ENCODE data around the gene PKMYT1. TPM values are rescaled to one million over a fixed set of nuclear protein-coding genes. Genes with fewer than 3 reads are reported as not detected.

The PKMYT1 gene
- total RNA-seq, 1 donor from 2014 or later = 1.2 TPM

Small RNA genes lying within 50 kb of the gene (small RNA-seq; reads per million reads assigned to genes)
- not detected for gene LINC00514

Other genes with a start within 250 kb of the PKMYT1 start
- 40.8 TPM for gene SRRM2, start 227.8 kb downstream of the PKMYT1 start, total RNA-seq
- 128 TPM for gene ELOB, start 203.2 kb downstream of the PKMYT1 start, total RNA-seq
- not detected for gene PRSS33, start 192.9 kb downstream of the PKMYT1 start, total RNA-seq
- not detected for gene PRSS41, start 182.0 kb downstream of the PKMYT1 start, total RNA-seq
- gene PRSS21, start 163.2 kb downstream of the PKMYT1 start, total RNA-seq = not detected
- gene ZG16B, start 150.1 kb downstream of the PKMYT1 start, total RNA-seq = not detected
- not detected for gene PRSS22, start 122.3 kb downstream of the PKMYT1 start, total RNA-seq
- gene FLYWCH2, start 97.2 kb downstream of the PKMYT1 start, total RNA-seq = 46.5 TPM
- 22.8 TPM for gene FLYWCH1, start 68.5 kb downstream of the PKMYT1 start, total RNA-seq
- not detected for gene KREMEN2, start 16.2 kb downstream of the PKMYT1 start, total RNA-seq
- gene PAQR4, start 11.1 kb downstream of the PKMYT1 start, total RNA-seq = 18.3 TPM
- not detected for gene CLDN9, start 32.5 kb upstream of the PKMYT1 start, total RNA-seq
- 0.41 TPM for gene CLDN6, start 37.7 kb upstream of the PKMYT1 start, total RNA-seq
- 0.82 TPM for gene TNFRSF12A, start 39.9 kb upstream of the PKMYT1 start, total RNA-seq
- gene HCFC1R1, start 43.5 kb upstream of the PKMYT1 start, total RNA-seq = 15.5 TPM
- 6.1 TPM for gene THOC6, start 43.6 kb upstream of the PKMYT1 start, total RNA-seq
- not detected for gene BICDL2, start 56.5 kb upstream of the PKMYT1 start, total RNA-seq
- 0.41 TPM for gene MMP25, start 66.1 kb upstream of the PKMYT1 start, total RNA-seq
- 0.82 TPM for gene IL32, start 85.2 kb upstream of the PKMYT1 start, total RNA-seq
- gene ZSCAN10, start 118.8 kb upstream of the PKMYT1 start, total RNA-seq = not detected
- 17.9 TPM for gene ZNF205, start 132.1 kb upstream of the PKMYT1 start, total RNA-seq
- gene ZNF213, start 154.6 kb upstream of the PKMYT1 start, total RNA-seq = 6.9 TPM
- 0.41 TPM for gene OR1F1, start 207.8 kb upstream of the PKMYT1 start, total RNA-seq